Stimulated activated CD4-positive, alpha-beta T cell treated with anti-CD3 and anti-CD28 coated beads, Interleukin-4, amount 100 ng/mL, for 48 hours (primary cell): ENCODE measurements around the gene PLEKHH2.

Source experiments
- DNase-seq, 2 donors: peaks; one replicate each; pipeline ENCODE4 v3.0.0-alpha.2; 2020; ENCODE audit warnings: low read depth in 2 of 2

The PLEKHH2 gene

GRCh38 chr2:43812006-43812405 lies 174.9 kb downstream of the PLEKHH2 start:
- DNase-seq: no peak

GRCh38 chr2:43812947-43813346 lies 175.9 kb downstream of the PLEKHH2 start:
- no peak for DNase-seq

- no peak for DNase-seq
Measured at GRCh38 chr2:43814711-43815110, 177.7 kb downstream of the PLEKHH2 start.
